ENCODE data around the gene ANKRD33.
"Not testable (repeated sequence)": the region's sequence is repeated elsewhere in the genome, so short reads cannot be mapped to it uniquely, and the experiment has no call there.

The ANKRD33 gene

GRCh38 chr12:51879102-51879501 lies 8.8 kb upstream of the ANKRD33 start:
- DNase-seq (ENCODE audit: low spot score) = no peak

GRCh38 chr12:51883295-51883694 lies 4.6 kb upstream of the ANKRD33 start:
- DNase-seq (ENCODE audit: low spot score) = no peak

GRCh38 chr12:51883998-51884675 lies 3.8 kb upstream of the ANKRD33 start:
- no peak for DNase-seq (ENCODE audit: low spot score)

GRCh38 chr12:51884676-51885229 lies 3.1 kb upstream of the ANKRD33 start:
- DNase-seq (ENCODE audit: low spot score) = no peak

- not testable (repeated sequence) for DNase-seq (ENCODE audit: low spot score)
Measured at GRCh38 chr12:51885294-51886020, 2.4 kb upstream of the ANKRD33 start.

GRCh38 chr12:51886021-51886710 lies 1.7 kb upstream of the ANKRD33 start:
- DNase-seq (ENCODE audit: low spot score) = no peak

- DNase-seq (ENCODE audit: low spot score) = no peak
Measured at GRCh38 chr12:51888316-51889215, 663 bp downstream of the ANKRD33 start.

- no peak for DNase-seq (ENCODE audit: low spot score)
Measured at GRCh38 chr12:51889216-51890132, 1.6 kb downstream of the ANKRD33 start.

- no peak for DNase-seq (ENCODE audit: low spot score)
Measured at GRCh38 chr12:51890133-51890464, 2.2 kb downstream of the ANKRD33 start.

GRCh38 chr12:51890511-51891171 lies 2.7 kb downstream of the ANKRD33 start:
- no peak for DNase-seq (ENCODE audit: low spot score)

- no peak for DNase-seq (ENCODE audit: low spot score)
Measured at GRCh38 chr12:51891843-51892242, 3.9 kb downstream of the ANKRD33 start.

- DNase-seq (ENCODE audit: low spot score) = no peak
Measured at GRCh38 chr12:51893786-51894185, 5.9 kb downstream of the ANKRD33 start.

- DNase-seq (ENCODE audit: low spot score) = no peak
Measured at GRCh38 chr12:51895378-51896135, 7.7 kb downstream of the ANKRD33 start.

GRCh38 chr12:51896236-51896635 lies 8.3 kb downstream of the ANKRD33 start:
- DNase-seq (ENCODE audit: low spot score) = no peak

GRCh38 chr12:51897181-51897580 lies 9.3 kb downstream of the ANKRD33 start:
- DNase-seq (ENCODE audit: low spot score) = no peak

GRCh38 chr12:51898506-51898905 lies 10.6 kb downstream of the ANKRD33 start:
- no peak for DNase-seq (ENCODE audit: low spot score)

- DNase-seq (ENCODE audit: low spot score) = no peak
Measured at GRCh38 chr12:51898937-51899336, 11.0 kb downstream of the ANKRD33 start.

GRCh38 chr12:51900323-51900889 lies 12.5 kb downstream of the ANKRD33 start:
- no peak for DNase-seq (ENCODE audit: low spot score)
